Testis (tissue), 3 donors: ENCODE data around the gene MBLAC1. TPM values are rescaled to one million over a fixed set of nuclear protein-coding genes. Genes with fewer than 3 reads are reported as not detected.
A peak's percentile ranks its signal among the peaks of the same experiment; 100 is the strongest.

Source experiments
- DNase-seq: peaks from one replicate; pipeline ENCODE4 v3.0.0-alpha.2; 2019
- H3K27ac ChIP-seq, 2 donors: fragments of 200-600 bp; sonication (generic); one replicate each; pipeline ENCODE4 v1.5.1; 2019
- H3K27me3 ChIP-seq: fragments of 200-600 bp; sonication (generic); one replicate; pipeline ENCODE4 v1.5.1; 2019
- H3K36me3 ChIP-seq: fragments of 200-600 bp; sonication (generic); one replicate; pipeline ENCODE4 v1.5.1; 2017; ENCODE audit warnings: low read depth; ENCODE audit errors: missing control alignments
- H3K4me1 ChIP-seq: fragments of 200-600 bp; sonication (generic); one replicate; pipeline ENCODE4 v1.5.1; 2019
- H3K4me3 ChIP-seq, 2 donors: fragments of 200-600 bp; sonication (generic); one replicate each; pipeline ENCODE4 v1.5.1; 2017 to 2019
- H3K9me3 ChIP-seq: fragments of 200-600 bp; sonication (generic); one replicate; pipeline ENCODE4 v1.5.1; 2017
- POLR2A ChIP-seq: fragments of 450-650 bp; IDR thresholded peaks from one replicate; pipeline ENCODE4 v1.6.1; 2017; ENCODE audit warnings: antibody characterized with exemption, mild to moderate bottlenecking, moderate library complexity
- WGBS, 2 donors: methylation state at CpG; one replicate each; pipeline ENCODE4 v1.1.5; 2018; 5-methylcytosine and 5-hydroxymethylcytosine counted together
- intact Hi-C: fragments of 100-400 bp; cut with DNase I; formaldehyde crosslinking; loops from one replicate; pipeline ENCODE4 v1.15.1; 2023; ENCODE audit warnings: low total_unique reads
- polyA plus RNA-seq: library from polyadenylated mRNA; stranded (reverse); fragments of 350-450 nt; fragmentation: Illumina TruSeq; extraction: RNeasy Lipid Tissue Mini Kit (QIAGEN cat#74804); gene quantifications from one replicate; pipeline ENCODE4 v1.2.3, GENCODE V29; 2014; ENCODE audit warnings: low read depth, low replicate concordance; ENCODE audit not compliant: insufficient read depth
- total RNA-seq, 2 donors: library from RNA; depleted of rRNA; stranded (reverse); fragments of >200 nt; gene quantifications; one replicate each; pipeline ENCODE4 v1.2.3, GENCODE V29; 2016
- TF ChIP-seq, protein P1 (sequence below), 3 experiments: fragments of 450-650 bp in 2 of 3; fragments of 200-600 bp in 1 of 3; sonication (generic) in 1 of 3; IDR thresholded peaks; one replicate each; pipeline ENCODE4 v1.5.1; 2016 to 2019; ENCODE audit warnings: antibody characterized with exemption in 3 of 3, mild to moderate bottlenecking in 2 of 3, moderate library complexity in 1 of 3

The MBLAC1 gene
- total and polyA plus RNA-seq, 3 donors from 2014 or later, result 2.9 to 10.2 (median 7.2) TPM

DNA sequence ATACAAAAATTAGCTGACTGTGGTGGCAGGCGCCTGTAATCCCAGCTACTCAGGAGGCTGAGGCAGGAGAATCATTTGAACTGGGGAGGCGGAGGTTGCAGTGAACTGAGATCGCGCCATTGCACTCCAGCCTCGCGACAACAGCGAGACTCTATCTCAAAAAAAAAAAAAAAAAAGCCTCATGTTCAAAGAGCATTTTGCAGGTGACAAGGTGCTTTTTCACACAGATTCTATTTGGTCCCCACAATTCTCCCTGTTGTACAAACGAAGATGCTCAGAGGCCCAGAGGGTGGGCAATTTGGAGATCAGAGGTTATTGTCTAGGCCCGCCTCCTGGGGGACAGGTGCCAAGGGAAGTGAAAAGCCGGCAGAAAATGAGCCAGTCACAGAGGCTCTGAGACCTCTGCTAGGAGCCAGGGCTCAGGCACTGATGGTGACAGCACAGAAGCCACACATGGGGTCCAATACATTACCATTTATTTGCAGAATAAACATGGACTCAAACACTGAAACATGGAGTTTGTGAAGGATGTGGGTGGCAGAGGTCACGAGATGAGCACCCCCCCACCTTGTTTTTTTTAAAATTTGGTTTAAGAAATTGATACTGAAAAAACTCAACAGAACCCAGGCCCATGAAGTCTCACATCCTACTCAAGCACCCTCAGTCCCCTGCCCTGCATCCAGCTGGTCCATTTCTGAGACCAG, 42.5 kb downstream of the MBLAC1 start:
- Histone ChIP-seq H3K9me3 (no peaks in the 10 kb centered on the region), H3K4me3 (no peak overlapping the region), H3K27ac (peak overlapping the region in 1 of 2 donors; percentile 89), H3K36me3 (no peaks in the 10 kb centered on the region), H3K4me1 (peaks cover 15% of the 10 kb centered on the region), H3K27me3 (no peaks in the 10 kb centered on the region)
- no peak for DNase-seq
- 83% methylated on average over 11 of the region's 11 CpGs for WGBS, 2 donors
- intact Hi-C loops, result no loop called here
- TF ChIP-seq, protein P1, sequence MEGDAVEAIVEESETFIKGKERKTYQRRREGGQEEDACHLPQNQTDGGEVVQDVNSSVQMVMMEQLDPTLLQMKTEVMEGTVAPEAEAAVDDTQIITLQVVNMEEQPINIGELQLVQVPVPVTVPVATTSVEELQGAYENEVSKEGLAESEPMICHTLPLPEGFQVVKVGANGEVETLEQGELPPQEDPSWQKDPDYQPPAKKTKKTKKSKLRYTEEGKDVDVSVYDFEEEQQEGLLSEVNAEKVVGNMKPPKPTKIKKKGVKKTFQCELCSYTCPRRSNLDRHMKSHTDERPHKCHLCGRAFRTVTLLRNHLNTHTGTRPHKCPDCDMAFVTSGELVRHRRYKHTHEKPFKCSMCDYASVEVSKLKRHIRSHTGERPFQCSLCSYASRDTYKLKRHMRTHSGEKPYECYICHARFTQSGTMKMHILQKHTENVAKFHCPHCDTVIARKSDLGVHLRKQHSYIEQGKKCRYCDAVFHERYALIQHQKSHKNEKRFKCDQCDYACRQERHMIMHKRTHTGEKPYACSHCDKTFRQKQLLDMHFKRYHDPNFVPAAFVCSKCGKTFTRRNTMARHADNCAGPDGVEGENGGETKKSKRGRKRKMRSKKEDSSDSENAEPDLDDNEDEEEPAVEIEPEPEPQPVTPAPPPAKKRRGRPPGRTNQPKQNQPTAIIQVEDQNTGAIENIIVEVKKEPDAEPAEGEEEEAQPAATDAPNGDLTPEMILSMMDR (IDR thresholded peaks at IDR 0.05), result no peak
- no peak for TF ChIP-seq POLR2A

DNA sequence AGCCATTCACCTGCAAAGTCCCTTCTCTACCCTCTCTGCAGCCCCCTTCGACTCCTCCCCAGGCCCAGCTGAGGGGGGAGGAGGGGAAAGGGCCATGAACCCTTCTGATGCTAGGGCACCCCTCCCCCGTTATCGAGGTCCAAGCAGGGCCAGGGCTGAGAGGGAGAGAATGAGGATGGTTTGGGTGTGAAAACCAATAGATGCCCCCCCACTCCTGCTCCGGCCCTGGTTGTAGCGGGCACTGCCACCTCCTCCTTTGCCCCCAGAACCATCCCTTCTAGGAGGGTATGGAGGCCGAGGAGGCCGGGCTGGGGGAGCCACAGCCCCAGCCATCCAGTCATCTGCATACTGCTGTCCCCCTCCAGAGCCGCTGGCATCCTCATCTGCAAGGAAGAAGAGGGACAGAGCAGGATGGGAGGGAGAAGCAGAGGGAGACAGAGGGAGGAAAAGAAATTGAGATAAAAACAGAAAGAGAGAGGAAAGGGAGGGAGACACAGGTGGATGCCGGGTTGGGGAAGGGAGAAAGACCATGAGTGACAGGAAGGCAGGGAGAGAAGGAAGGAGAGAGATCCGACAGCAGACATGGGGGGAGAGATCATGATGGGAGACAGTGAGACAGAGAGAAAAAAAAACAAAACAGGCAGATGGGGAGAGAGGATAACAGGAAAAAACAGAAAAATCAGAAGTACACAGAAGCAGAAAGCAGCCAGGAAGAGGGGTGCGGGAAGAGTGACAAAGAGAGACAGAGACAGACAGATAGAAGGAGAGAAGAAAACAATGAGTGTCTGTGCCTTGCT, 43.5 kb downstream of the MBLAC1 start:
- H3K36me3 ChIP-seq, result no peaks in the 10 kb centered on the region
- TF ChIP-seq, protein P1 (IDR thresholded peaks at IDR 0.05), result no peak
- TF ChIP-seq POLR2A, result no peak
- no peak for DNase-seq
- H3K27me3 ChIP-seq, result no peaks in the 10 kb centered on the region
- intact Hi-C loops, result no loop called here
- H3K4me3 ChIP-seq, result no peak overlapping the region
- no peaks in the 10 kb centered on the region for H3K9me3 ChIP-seq
- H3K4me1 ChIP-seq, result peaks cover 15% of the 10 kb centered on the region
- 64 to 69% methylated on average over 11 of the region's 11 CpGs for WGBS, 2 donors
- H3K27ac ChIP-seq, result no peak overlapping the region

DNA sequence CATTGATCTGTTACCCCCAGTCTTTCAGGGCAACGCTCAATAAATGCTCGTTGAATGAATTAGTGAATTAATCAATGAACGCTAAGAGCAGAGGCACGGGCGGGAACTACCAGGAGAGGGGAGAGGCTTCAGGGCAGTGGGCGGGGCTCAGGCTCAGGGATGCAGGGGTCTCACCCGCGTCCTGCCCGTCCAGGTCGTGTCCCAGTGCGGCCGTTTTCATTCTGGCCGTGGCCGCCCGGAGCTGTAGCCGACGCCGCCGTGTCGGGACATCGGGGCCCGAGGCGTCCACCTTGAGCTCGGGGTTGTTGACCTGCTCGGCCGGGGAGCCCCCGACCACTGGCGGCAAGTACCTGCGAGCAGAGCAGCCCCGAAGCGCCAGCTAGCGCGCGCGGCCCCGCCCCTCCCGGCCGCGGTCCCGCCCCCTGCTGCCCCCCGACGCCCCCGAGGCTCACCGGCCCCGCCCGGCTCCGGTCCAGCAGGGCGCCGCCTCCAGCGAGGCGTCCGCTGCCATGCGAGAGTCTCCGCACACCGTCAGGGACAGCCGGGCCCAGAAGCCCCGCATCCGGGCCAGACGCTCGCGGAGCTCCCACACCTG, 44.4 kb downstream of the MBLAC1 start:
- H3K9me3 ChIP-seq, result no peaks in the 10 kb centered on the region
- peaks cover 15% of the 10 kb centered on the region for H3K4me1 ChIP-seq
- 14 to 43% methylated on average over 6 to 19 of the region's 61 CpGs for WGBS, 2 donors
- H3K36me3 ChIP-seq, result no peaks in the 10 kb centered on the region
- peak overlapping the region; percentile 51 to 56 for H3K4me3 ChIP-seq
- no peaks in the 10 kb centered on the region for H3K27me3 ChIP-seq
- no peak overlapping the region for H3K27ac ChIP-seq
- TF ChIP-seq, protein P1 (IDR thresholded peaks at IDR 0.05), result no peak
- no peak for TF ChIP-seq POLR2A
- peak; percentile 33 for DNase-seq
- intact Hi-C loops, result no loop called here

DNA sequence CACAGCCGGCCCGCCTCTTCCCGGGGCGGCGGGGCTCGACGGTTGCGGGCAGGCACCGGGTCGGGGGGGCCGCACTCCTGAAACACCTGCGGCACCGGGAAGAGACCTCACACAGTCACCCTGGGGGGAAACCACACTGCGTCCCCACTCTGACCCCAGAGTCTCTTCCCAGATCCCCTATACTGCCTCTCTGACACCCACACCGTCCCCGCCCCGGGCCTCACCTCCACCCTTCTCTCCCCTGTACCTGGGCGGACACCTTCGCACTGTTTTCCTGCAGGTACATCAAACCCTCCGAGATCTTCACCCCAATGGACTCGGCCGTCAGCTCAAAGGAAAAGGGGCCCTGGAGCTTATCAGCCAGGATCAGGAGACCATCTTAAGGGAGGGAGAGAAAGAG, 45.1 kb downstream of the MBLAC1 start:
- H3K4me3 ChIP-seq, result peak overlapping the region; percentile 51 to 56
- H3K9me3 ChIP-seq, result no peaks in the 10 kb centered on the region
- H3K36me3 ChIP-seq, result no peaks in the 10 kb centered on the region
- no peaks in the 10 kb centered on the region for H3K27me3 ChIP-seq
- DNase-seq, result no peak
- no peak for TF ChIP-seq POLR2A
- TF ChIP-seq, protein P1 (IDR thresholded peaks at IDR 0.05), result no peak
- intact Hi-C loops, result no loop called here
- 39 to 48% methylated on average over 11 to 19 of the region's 22 CpGs for WGBS, 2 donors
- no peak overlapping the region for H3K27ac ChIP-seq
- H3K4me1 ChIP-seq, result peaks cover 15% of the 10 kb centered on the region
